ENCODE results near the gene NKX6-1.

The NKX6-1 gene

GRCh38 chr4:84498203-84498934 is 723 bp downstream of the NKX6-1 start:
- no peak for DNase-seq (ENCODE audit: low read depth)

GRCh38 chr4:84497504-84498202 is 1.4 kb downstream of the NKX6-1 start:
- no peak for DNase-seq (ENCODE audit: low read depth)

- DNase-seq (ENCODE audit: low read depth), result no peak
These were observed 2.2 kb downstream of the NKX6-1 start for GRCh38 chr4:84496706-84497503.

GRCh38 chr4:84496331-84496705 is 2.8 kb downstream of the NKX6-1 start:
- DNase-seq (ENCODE audit: low read depth), result no peak

GRCh38 chr4:84495794-84496261 is 3.3 kb downstream of the NKX6-1 start:
- DNase-seq (ENCODE audit: low read depth), result no peak

GRCh38 chr4:84495118-84495793 is 3.8 kb downstream of the NKX6-1 start:
- no peak for DNase-seq (ENCODE audit: low read depth)

GRCh38 chr4:84494531-84494930 is 4.6 kb downstream of the NKX6-1 start:
- no peak for DNase-seq (ENCODE audit: low read depth)

GRCh38 chr4:84494076-84494475 is 5.0 kb downstream of the NKX6-1 start:
- DNase-seq (ENCODE audit: low read depth), result no peak

GRCh38 chr4:84493092-84493850 is 5.8 kb downstream of the NKX6-1 start:
- no peak for DNase-seq (ENCODE audit: low read depth)

GRCh38 chr4:84492737-84493091 is 6.4 kb downstream of the NKX6-1 start:
- DNase-seq (ENCODE audit: low read depth), result no peak

- no peak for DNase-seq (ENCODE audit: low read depth)
These were observed 6.8 kb downstream of the NKX6-1 start for GRCh38 chr4:84492290-84492689.

GRCh38 chr4:84491481-84491880 is 7.6 kb downstream of the NKX6-1 start:
- no peak for DNase-seq (ENCODE audit: low read depth)

- no peak for DNase-seq (ENCODE audit: low read depth)
These were observed 8.4 kb downstream of the NKX6-1 start for GRCh38 chr4:84490663-84491062.

GRCh38 chr4:84484236-84484635 is 14.9 kb downstream of the NKX6-1 start:
- no peak for DNase-seq (ENCODE audit: low read depth)

- no peak for DNase-seq (ENCODE audit: low read depth)
These were observed 15.4 kb downstream of the NKX6-1 start for GRCh38 chr4:84483688-84484087.

GRCh38 chr4:84482564-84483563 is 16.2 kb downstream of the NKX6-1 start:
- DNase-seq (ENCODE audit: low read depth), result no peak

GRCh38 chr4:84481860-84482245 is 17.2 kb downstream of the NKX6-1 start:
- DNase-seq (ENCODE audit: low read depth), result no peak

GRCh38 chr4:84481077-84481859 is 17.8 kb downstream of the NKX6-1 start:
- no peak for DNase-seq (ENCODE audit: low read depth)

- DNase-seq (ENCODE audit: low read depth), result no peak
These were observed 19.0 kb downstream of the NKX6-1 start for GRCh38 chr4:84480082-84480481.

GRCh38 chr4:84479663-84480062 is 19.4 kb downstream of the NKX6-1 start:
- DNase-seq (ENCODE audit: low read depth), result no peak
